Esophagus (tissue), 2 donors: ENCODE results near the gene FCGBP. TPM values are rescaled to one million over a fixed set of nuclear protein-coding genes. Genes with fewer than 3 reads are reported as not detected.
"Not testable (repeated sequence)": the region's sequence is repeated elsewhere in the genome, so short reads cannot be mapped to it uniquely, and the experiment has no call there.

Source experiments
- H3K27ac ChIP-seq, 2 donors: one replicate each; pipeline ENCODE4 v1.5.1; 2013; ENCODE audit warnings: low read depth in 2 of 2, mild to moderate bottlenecking in 2 of 2, inconsistent platforms in 1 of 2, low read length in 1 of 2, moderate library complexity in 1 of 2
- H3K27me3 ChIP-seq, 2 donors: one replicate each; pipeline ENCODE4 v1.6.1; 2013; ENCODE audit warnings: low read length in 2 of 2, control low read depth in 1 of 2, mild to moderate bottlenecking in 1 of 2; ENCODE audit not compliant: insufficient read depth in 2 of 2, control insufficient read depth in 1 of 2
- H3K36me3 ChIP-seq, 2 donors: one replicate each; pipeline ENCODE4 v1.6.1; 2013; ENCODE audit warnings: low read length in 1 of 2; ENCODE audit not compliant: control insufficient read depth in 2 of 2, insufficient read depth in 2 of 2
- H3K4me1 ChIP-seq, 2 donors: one replicate each; pipeline ENCODE4 v1.6.1; 2013; ENCODE audit warnings: low read length in 1 of 2; ENCODE audit not compliant: control insufficient read depth in 2 of 2, insufficient read depth in 2 of 2
- H3K4me3 ChIP-seq, 2 donors: one replicate each; pipeline ENCODE4 v1.5.1; 2013; ENCODE audit warnings: low read length in 2 of 2, mild to moderate bottlenecking in 2 of 2, low read depth in 1 of 2, moderate library complexity in 1 of 2
- H3K9me3 ChIP-seq, 2 donors: one replicate each; pipeline ENCODE4 v1.6.1; 2013; ENCODE audit warnings: mild to moderate bottlenecking in 2 of 2, low read depth in 1 of 2, low read length in 1 of 2, moderate library complexity in 1 of 2; ENCODE audit not compliant: control insufficient read depth in 2 of 2, insufficient read depth in 1 of 2
- WGBS, 2 donors: extraction: QIAGEN DNeasy Blood & Tissue Kit; methylation state at CpG; one replicate each; pipeline ENCODE4 v1.1.7; 2013; 5-methylcytosine and 5-hydroxymethylcytosine counted together
- polyA plus RNA-seq, 2 donors: library from polyadenylated mRNA; stranded (reverse); fragments of 200-250 nt; gene quantifications; one replicate each; pipeline ENCODE4 v1.2.3, GENCODE V29; 2013
- donor health status: healthy with polysubstance abuse.
- donor health status: Bipolar disorder and iron deficiency.

The FCGBP gene
- polyA plus RNA-seq, 2 donors: 2.3 to 3.0 TPM

GRCh38 chr19:39889872-39890754, 44.3 kb downstream of the FCGBP start:
- H3K27ac ChIP-seq, H3K27me3 ChIP-seq, H3K4me1 ChIP-seq, H3K36me3 ChIP-seq, H3K4me3 ChIP-seq, H3K9me3 ChIP-seq: not testable (repeated sequence)
- 77 to 85% methylated on average over 17 to 18 of the region's 20 CpGs for WGBS, 2 donors

GRCh38 chr19:39887456-39887951, 46.9 kb downstream of the FCGBP start:
- H3K4me1 ChIP-seq, H3K9me3 ChIP-seq, H3K36me3 ChIP-seq, H3K27ac ChIP-seq, H3K27me3 ChIP-seq, H3K4me3 ChIP-seq: not testable (repeated sequence)
- WGBS, 2 donors: 67 to 70% methylated on average over 2 to 3 of the region's 3 CpGs

GRCh38 chr19:39885821-39886554, 48.4 kb downstream of the FCGBP start:
- H3K27ac ChIP-seq, H3K4me3 ChIP-seq, H3K36me3 ChIP-seq, H3K4me1 ChIP-seq, H3K27me3 ChIP-seq, H3K9me3 ChIP-seq: not testable (repeated sequence)
- WGBS, 2 donors: 85 to 92% methylated on average over 20 to 23 of the region's 30 CpGs

GRCh38 chr19:39884721-39885120, 49.7 kb downstream of the FCGBP start:
- 79 to 87% methylated on average over 3 to 4 of the region's 9 CpGs for WGBS, 2 donors

More at GRCh38 chr19:39884721-39885120, 49.7 kb downstream of the FCGBP start:
- not testable (repeated sequence) for H3K36me3 ChIP-seq, H3K4me3 ChIP-seq, H3K27me3 ChIP-seq, H3K27ac ChIP-seq, H3K4me1 ChIP-seq, H3K9me3 ChIP-seq

Other genes with a start within 250 kb of the FCGBP start
- not detected for gene LGALS14, start 230.2 kb downstream of the FCGBP start, polyA plus RNA-seq
- gene CLC, start 196.6 kb downstream of the FCGBP start, polyA plus RNA-seq: not detected
- under 1 TPM in 1 of 2 donors, not detected in 1; 0.06 TPM for gene LEUTX, start 155.8 kb downstream of the FCGBP start, polyA plus RNA-seq
- gene DYRK1B, start 100.5 kb downstream of the FCGBP start, polyA plus RNA-seq: 10 to 100 TPM in 1 of 2 donors, 1 to 10 TPM in 1; 6.8 to 13.0 TPM
- 100 to 1,000 TPM; 174 to 366 TPM for gene FBL, start 88.3 kb downstream of the FCGBP start, polyA plus RNA-seq
- 10 to 100 TPM; 50.1 to 73.8 TPM for gene PSMC4, start 36.5 kb upstream of the FCGBP start, polyA plus RNA-seq
- under 1 TPM; 0.52 to 0.90 TPM for gene ZNF546, start 62.4 kb upstream of the FCGBP start, polyA plus RNA-seq
- gene ZNF780B, start 121.6 kb upstream of the FCGBP start, polyA plus RNA-seq: 1 to 10 TPM; 2.4 to 5.5 TPM
- gene ZNF780A, start 156.3 kb upstream of the FCGBP start, polyA plus RNA-seq: 10 to 100 TPM; 17.7 to 20.9 TPM